HG02840 (cell line): ENCODE results near the gene MAGI1.

Source experiments
- ATAC-seq: cut with Tn5 transposase; IDR thresholded peaks from one replicate; pipeline ENCODE4 v1.9.1; 2021; ENCODE audit warnings: mild to moderate bottlenecking, moderate library complexity, moderate number of reproducible peaks; ENCODE audit not compliant: unreplicated experiment, low FRiP score

The MAGI1 gene

GRCh38 chr3:65979162-65979561, 59.6 kb downstream of the MAGI1 start:
- no peak for ATAC-seq

GRCh38 chr3:65978116-65978515, 60.6 kb downstream of the MAGI1 start:
- ATAC-seq: no peak

GRCh38 chr3:65975032-65975431, 63.7 kb downstream of the MAGI1 start:
- ATAC-seq: no peak

- no peak for ATAC-seq
These were observed 64.2 kb downstream of the MAGI1 start for GRCh38 chr3:65974509-65974908.

GRCh38 chr3:65972765-65973164, 66.0 kb downstream of the MAGI1 start:
- no peak for ATAC-seq

GRCh38 chr3:65971293-65972252, 67.1 kb downstream of the MAGI1 start:
- ATAC-seq: no peak

- ATAC-seq: no peak
These were observed 69.7 kb downstream of the MAGI1 start for GRCh38 chr3:65968996-65969395.

- ATAC-seq: no peak
These were observed 71.3 kb downstream of the MAGI1 start for GRCh38 chr3:65967451-65967850.

GRCh38 chr3:65964838-65965237, 73.9 kb downstream of the MAGI1 start:
- ATAC-seq: no peak

- ATAC-seq: peak; percentile 88
These were observed 74.7 kb downstream of the MAGI1 start for GRCh38 chr3:65963787-65964677.

GRCh38 chr3:65961733-65962132, 77.0 kb downstream of the MAGI1 start:
- ATAC-seq: no peak

- no peak for ATAC-seq
These were observed 77.6 kb downstream of the MAGI1 start for GRCh38 chr3:65961128-65961527.

GRCh38 chr3:65960087-65960486, 78.6 kb downstream of the MAGI1 start:
- no peak for ATAC-seq

GRCh38 chr3:65958216-65958615, 80.5 kb downstream of the MAGI1 start:
- no peak for ATAC-seq

- ATAC-seq: no peak
These were observed 82.8 kb downstream of the MAGI1 start for GRCh38 chr3:65955792-65956477.

GRCh38 chr3:65953881-65954733, 84.6 kb downstream of the MAGI1 start:
- ATAC-seq: no peak

GRCh38 chr3:65953301-65953812, 85.4 kb downstream of the MAGI1 start:
- no peak for ATAC-seq

GRCh38 chr3:65952842-65953241, 85.9 kb downstream of the MAGI1 start:
- ATAC-seq: no peak

- ATAC-seq: no peak
These were observed 86.7 kb downstream of the MAGI1 start for GRCh38 chr3:65951836-65952505.
